ENCODE results near the gene PLXDC2. TPM values are rescaled to one million over a fixed set of nuclear protein-coding genes. Genes with fewer than 3 reads are reported as not detected.

The PLXDC2 gene
- total and polyA plus RNA-seq, 7 donors: 1.8 to 44.6 (median 18.2) TPM

DNA sequence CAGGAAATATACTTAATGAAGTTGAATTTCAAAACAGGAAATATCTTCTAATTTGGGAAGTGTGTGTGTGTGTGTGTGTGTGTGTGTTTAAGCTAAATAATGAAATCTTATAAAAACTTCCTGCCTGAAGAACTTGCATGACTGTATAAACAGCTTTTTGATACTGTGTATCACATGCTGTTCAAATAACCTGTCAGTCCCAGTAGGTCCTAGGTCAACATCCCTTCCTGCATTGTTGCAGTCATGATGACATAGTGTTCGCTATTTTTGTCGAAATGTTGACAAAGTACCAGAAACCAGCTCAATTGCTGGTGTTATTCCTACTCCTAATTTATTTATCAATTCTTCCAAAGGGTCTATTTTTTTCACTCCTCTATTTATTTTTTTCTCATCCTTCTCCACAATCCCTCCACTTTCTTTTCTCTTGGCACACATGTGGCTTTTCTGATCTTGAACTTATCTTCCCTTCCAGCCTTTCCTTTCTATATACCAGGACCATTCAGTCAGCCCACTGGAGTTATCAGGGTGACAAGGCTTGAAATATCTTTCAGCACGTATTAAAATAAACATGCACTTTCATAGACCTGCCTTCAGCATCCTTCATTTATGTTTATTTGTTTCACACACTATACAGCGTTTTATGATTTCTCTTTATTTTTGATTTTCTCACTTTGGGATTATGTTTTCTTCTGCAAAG, 115.8 kb downstream of the PLXDC2 start:
- Histone ChIP-seq H3K9me3 (no peaks in the 10 kb centered on the region), H3K27ac (peak overlapping the region; percentile 48 to 84 (median 72)), H3K4me3 (no peak overlapping the region), H3K27me3 (no peaks in the 10 kb centered on the region), H3K4me1 (peaks cover 0 to 45% (median 34%) of the 10 kb centered on the region in 4 donors), H3K36me3 (no peaks in the 10 kb centered on the region)
- intact Hi-C loops (cut with DNase I): no loop called here
- 35 to 70% methylated on average over 4 of the region's 4 CpGs for WGBS, 2 donors
- DNase-seq: no peak
- TF ChIP-seq EP300 (IDR thresholded peaks at IDR 0.05) (no peak), POLR2A (IDR thresholded peaks at IDR 0.05) (no peak), POLR2AphosphoS5 (IDR thresholded peaks at IDR 0.05) (no peak)
- TF ChIP-seq, protein P1, sequence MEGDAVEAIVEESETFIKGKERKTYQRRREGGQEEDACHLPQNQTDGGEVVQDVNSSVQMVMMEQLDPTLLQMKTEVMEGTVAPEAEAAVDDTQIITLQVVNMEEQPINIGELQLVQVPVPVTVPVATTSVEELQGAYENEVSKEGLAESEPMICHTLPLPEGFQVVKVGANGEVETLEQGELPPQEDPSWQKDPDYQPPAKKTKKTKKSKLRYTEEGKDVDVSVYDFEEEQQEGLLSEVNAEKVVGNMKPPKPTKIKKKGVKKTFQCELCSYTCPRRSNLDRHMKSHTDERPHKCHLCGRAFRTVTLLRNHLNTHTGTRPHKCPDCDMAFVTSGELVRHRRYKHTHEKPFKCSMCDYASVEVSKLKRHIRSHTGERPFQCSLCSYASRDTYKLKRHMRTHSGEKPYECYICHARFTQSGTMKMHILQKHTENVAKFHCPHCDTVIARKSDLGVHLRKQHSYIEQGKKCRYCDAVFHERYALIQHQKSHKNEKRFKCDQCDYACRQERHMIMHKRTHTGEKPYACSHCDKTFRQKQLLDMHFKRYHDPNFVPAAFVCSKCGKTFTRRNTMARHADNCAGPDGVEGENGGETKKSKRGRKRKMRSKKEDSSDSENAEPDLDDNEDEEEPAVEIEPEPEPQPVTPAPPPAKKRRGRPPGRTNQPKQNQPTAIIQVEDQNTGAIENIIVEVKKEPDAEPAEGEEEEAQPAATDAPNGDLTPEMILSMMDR (IDR thresholded peaks at IDR 0.05): no peak

DNA sequence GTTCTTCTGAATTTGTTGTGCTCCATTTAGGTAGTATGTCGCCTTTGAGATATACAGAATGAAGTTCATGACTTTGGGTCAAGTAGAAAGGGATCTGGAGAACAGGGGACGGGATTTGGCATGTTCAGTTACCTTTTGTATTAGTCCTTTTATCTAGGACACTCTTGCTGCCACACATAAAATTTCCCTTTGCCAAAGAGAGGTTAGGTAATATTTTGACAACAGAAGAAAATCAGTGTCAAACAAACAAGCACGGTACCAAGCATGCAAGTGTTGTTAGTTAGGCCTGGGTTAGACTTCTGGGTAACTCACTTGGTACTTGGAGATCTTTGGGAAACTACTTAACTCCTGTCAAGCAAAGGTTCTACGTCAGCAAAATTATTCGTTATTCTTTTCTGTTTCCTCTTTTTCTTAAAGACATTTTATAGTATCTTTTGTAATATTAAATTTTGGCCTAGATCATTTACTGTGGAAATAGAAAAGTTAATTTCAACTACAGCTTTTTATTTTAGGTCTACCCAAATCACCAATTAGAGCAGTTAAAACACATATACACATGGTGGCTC, 116.7 kb downstream of the PLXDC2 start:
- H3K9me3 ChIP-seq: no peaks in the 10 kb centered on the region
- H3K27ac ChIP-seq: no peak overlapping the region
- TF ChIP-seq, protein P1 (IDR thresholded peaks at IDR 0.05): no peak
- TF ChIP-seq EP300 (IDR thresholded peaks at IDR 0.05) (no peak), POLR2A (IDR thresholded peaks at IDR 0.05) (no peak), POLR2AphosphoS5 (IDR thresholded peaks at IDR 0.05) (no peak)
- H3K4me3 ChIP-seq: no peak overlapping the region
- H3K36me3 ChIP-seq: no peaks in the 10 kb centered on the region
- H3K27me3 ChIP-seq: no peaks in the 10 kb centered on the region
- DNase-seq: no peak
- peaks cover 0 to 45% (median 34%) of the 10 kb centered on the region in 4 donors for H3K4me1 ChIP-seq
- intact Hi-C loops (cut with DNase I): no loop called here
- WGBS, 2 donors: 89 to 92% methylated on average over 5 of the region's 5 CpGs

DNA sequence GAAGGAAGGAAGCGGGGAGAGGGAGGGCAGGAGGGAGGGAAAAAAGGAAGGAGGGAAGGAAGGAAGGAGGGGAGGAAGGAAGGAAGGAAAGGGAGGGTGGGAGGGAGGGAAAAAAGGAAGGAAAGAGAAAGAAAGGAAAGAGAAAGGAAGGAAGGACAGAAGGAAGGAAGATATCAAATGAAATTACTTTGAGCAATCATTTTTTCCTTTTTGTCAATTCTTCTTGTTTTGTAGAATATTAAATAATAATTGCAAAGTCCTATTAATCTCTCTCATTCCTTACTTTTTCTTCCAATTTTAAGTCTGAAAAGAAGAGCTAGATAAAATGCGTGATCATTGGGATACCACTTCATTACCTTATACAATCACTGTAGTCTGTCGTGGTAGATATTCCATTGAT, 117.5 kb downstream of the PLXDC2 start:
- WGBS, 2 donors: 94 to 98% methylated on average over 3 of the region's 3 CpGs
- no peak overlapping the region for H3K4me3 ChIP-seq
- TF ChIP-seq, protein P1 (IDR thresholded peaks at IDR 0.05): no peak
- TF ChIP-seq POLR2A (IDR thresholded peaks at IDR 0.05) (no peak), EP300 (IDR thresholded peaks at IDR 0.05) (no peak), POLR2AphosphoS5 (IDR thresholded peaks at IDR 0.05) (no peak)
- no peaks in the 10 kb centered on the region for H3K27me3 ChIP-seq
- H3K36me3 ChIP-seq: no peaks in the 10 kb centered on the region
- no peak overlapping the region for H3K27ac ChIP-seq
- intact Hi-C loops (cut with DNase I): no loop called here
- no peaks in the 10 kb centered on the region for H3K9me3 ChIP-seq
- DNase-seq: no peak
- H3K4me1 ChIP-seq: peaks cover 0 to 45% (median 34%) of the 10 kb centered on the region in 4 donors

DNA sequence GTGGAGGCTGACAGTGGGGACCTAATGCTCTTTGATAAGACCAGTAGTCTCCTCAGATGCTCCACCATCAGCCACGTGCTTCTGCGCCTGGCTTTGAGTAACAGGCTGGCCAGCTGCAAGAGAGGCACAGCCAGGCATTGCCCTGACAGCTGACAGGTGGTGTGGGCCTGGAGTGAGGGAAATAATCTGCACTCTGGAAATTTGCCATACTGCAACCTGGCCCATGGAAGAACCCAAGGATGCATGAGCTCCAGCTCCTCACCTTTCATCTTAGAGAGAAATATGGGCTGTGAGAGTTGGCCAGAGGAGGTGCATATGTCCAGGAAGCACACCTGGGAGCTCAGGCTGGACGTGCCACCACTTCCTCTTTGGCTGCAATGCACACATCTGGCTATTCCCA, 118.9 kb downstream of the PLXDC2 start:
- peaks cover 0 to 31% (median 22%) of the 10 kb centered on the region in 4 donors for H3K4me1 ChIP-seq
- no peaks in the 10 kb centered on the region for H3K27me3 ChIP-seq
- 76 to 77% methylated on average over 3 of the region's 3 CpGs for WGBS, 2 donors
- TF ChIP-seq, protein P1 (IDR thresholded peaks at IDR 0.05): no peak
- TF ChIP-seq EP300 (IDR thresholded peaks at IDR 0.05): no peak
- TF ChIP-seq POLR2A (IDR thresholded peaks at IDR 0.05): no peak
- TF ChIP-seq POLR2AphosphoS5 (IDR thresholded peaks at IDR 0.05): no peak
- no peak overlapping the region for H3K27ac ChIP-seq
- no peak overlapping the region for H3K4me3 ChIP-seq
- no peak for DNase-seq
- no peaks in the 10 kb centered on the region for H3K9me3 ChIP-seq
- no peaks in the 10 kb centered on the region for H3K36me3 ChIP-seq
- intact Hi-C loops (cut with DNase I): no loop called here
